Body of pancreas (tissue), 4 donors: ENCODE measurements around the gene CTSF. TPM values are rescaled to one million over a fixed set of nuclear protein-coding genes. Genes with fewer than 3 reads are reported as not detected.

Experiments
- ATAC-seq: fragments of 150-250 bp; one replicate; pipeline ENCODE4 v1.9.1; 2016
- DNase-seq, 4 donors: peaks; one replicate each; pipeline ENCODE4 v3.0.0-alpha.2; 2019
- H3K27ac ChIP-seq, 4 donors: fragments of 200-600 bp; sonication (generic); 1 replicate in 3 of 4; 2 replicates in 1 of 4; pipeline versions ENCODE4 v1.5.1 to v1.6.1; 2016 to 2019; ENCODE audit warnings: mild to moderate bottlenecking in 1 of 4, mixed read lengths in 1 of 4, moderate library complexity in 1 of 4
- H3K27me3 ChIP-seq, 2 donors: fragments of 200-600 bp; sonication (generic); one replicate each; pipeline ENCODE4 v1.6.0; 2016; ENCODE audit warnings: mild to moderate bottlenecking in 1 of 2
- H3K36me3 ChIP-seq, 2 donors: fragments of 200-600 bp; sonication (generic); replicated peaks in 1 of 2; 2 replicates each; pipeline ENCODE4 v1.5.1; 2016; ENCODE audit warnings: low read depth in 2 of 2; ENCODE audit not compliant: insufficient read depth in 1 of 2
- H3K4me1 ChIP-seq: fragments of 200-600 bp; sonication (generic); one replicate; pipeline ENCODE4 v1.6.0; 2016
- H3K4me3 ChIP-seq, 2 donors: fragments of 200-600 bp; sonication (generic); 1 replicate in 1 of 2; 2 replicates in 1 of 2; pipeline ENCODE4 v1.5.1; 2016 to 2019
- H3K9me3 ChIP-seq, 3 donors: fragments of 200-600 bp; sonication (generic); 1 replicate in 2 of 3; 2 replicates in 1 of 3; pipeline ENCODE4 v1.5.1; 2016
- POLR2A ChIP-seq, 3 donors: fragments of 450-650 bp; IDR thresholded peaks; one replicate each; pipeline ENCODE4 v1.6.1; 2016; ENCODE audit warnings: antibody characterized with exemption in 3 of 3, mild to moderate bottlenecking in 2 of 3
- WGBS, 2 donors: methylation state at CpG; one replicate each; pipeline ENCODE4 v1.1.5; 2017; 5-methylcytosine and 5-hydroxymethylcytosine counted together
- intact Hi-C: fragments of 100-400 bp; cut with DNase I; formaldehyde crosslinking; loops from one replicate; pipeline ENCODE4 v1.15.1; 2023
- total RNA-seq, 2 donors: library from RNA; depleted of rRNA; stranded (reverse); fragments of >200 nt; gene quantifications; one replicate each; pipeline ENCODE4 v1.1.0, GENCODE V29; 2016
- TF ChIP-seq, protein P1 (sequence below), 7 experiments: fragments of 450-650 bp in 4 of 7; fragments of 200-600 bp in 3 of 7; sonication (generic) in 3 of 7; IDR thresholded peaks; one replicate each; pipeline ENCODE4 v1.5.1; 2016 to 2019; ENCODE audit warnings: antibody characterized with exemption in 7 of 7

The CTSF gene
- total RNA-seq, 2 donors from 2014 or later = 55.8 to 61.3 TPM

DNA sequence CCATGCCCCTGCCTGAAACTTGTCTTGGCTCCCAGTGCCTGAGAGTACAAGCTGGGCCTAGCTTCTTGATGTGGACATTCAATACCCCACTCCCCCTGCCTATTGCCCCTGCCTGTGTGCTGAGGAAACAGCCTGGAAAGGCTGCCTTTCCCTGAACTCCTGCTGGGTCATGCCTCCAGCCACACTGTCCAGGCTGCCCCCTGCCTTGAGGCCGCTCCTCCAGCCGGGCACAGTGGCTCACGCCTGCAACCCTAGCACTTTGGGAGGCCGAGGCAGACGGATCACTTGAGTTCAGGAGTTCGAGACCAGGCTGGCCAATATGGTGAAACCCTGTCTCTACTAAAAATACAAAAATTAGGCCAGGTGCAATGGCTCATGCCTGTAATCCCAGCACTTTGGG is 34.7 kb upstream of the CTSF start:
- no peak for ATAC-seq
- TF ChIP-seq, protein P1, sequence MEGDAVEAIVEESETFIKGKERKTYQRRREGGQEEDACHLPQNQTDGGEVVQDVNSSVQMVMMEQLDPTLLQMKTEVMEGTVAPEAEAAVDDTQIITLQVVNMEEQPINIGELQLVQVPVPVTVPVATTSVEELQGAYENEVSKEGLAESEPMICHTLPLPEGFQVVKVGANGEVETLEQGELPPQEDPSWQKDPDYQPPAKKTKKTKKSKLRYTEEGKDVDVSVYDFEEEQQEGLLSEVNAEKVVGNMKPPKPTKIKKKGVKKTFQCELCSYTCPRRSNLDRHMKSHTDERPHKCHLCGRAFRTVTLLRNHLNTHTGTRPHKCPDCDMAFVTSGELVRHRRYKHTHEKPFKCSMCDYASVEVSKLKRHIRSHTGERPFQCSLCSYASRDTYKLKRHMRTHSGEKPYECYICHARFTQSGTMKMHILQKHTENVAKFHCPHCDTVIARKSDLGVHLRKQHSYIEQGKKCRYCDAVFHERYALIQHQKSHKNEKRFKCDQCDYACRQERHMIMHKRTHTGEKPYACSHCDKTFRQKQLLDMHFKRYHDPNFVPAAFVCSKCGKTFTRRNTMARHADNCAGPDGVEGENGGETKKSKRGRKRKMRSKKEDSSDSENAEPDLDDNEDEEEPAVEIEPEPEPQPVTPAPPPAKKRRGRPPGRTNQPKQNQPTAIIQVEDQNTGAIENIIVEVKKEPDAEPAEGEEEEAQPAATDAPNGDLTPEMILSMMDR (IDR thresholded peaks at IDR 0.05) = no peak
- TF ChIP-seq POLR2A (IDR thresholded peaks at IDR 0.05) = no peak
- DNase-seq = no peak
- Histone ChIP-seq H3K9me3 (no peaks in the 10 kb centered on the region), H3K27ac (no peak overlapping the region), H3K27me3 (no peaks in the 10 kb centered on the region), H3K4me1 (peaks cover 16% of the 10 kb centered on the region), H3K36me3 (peaks cover 0 to 10% of the 10 kb centered on the region in 2 donors), H3K4me3 (no peak overlapping the region)
- intact Hi-C loops = no loop called here
- 98% methylated on average over 6 of the region's 6 CpGs; no CpG with 5 or more reads in 1 of the 2 donors for WGBS, 2 donors

DNA sequence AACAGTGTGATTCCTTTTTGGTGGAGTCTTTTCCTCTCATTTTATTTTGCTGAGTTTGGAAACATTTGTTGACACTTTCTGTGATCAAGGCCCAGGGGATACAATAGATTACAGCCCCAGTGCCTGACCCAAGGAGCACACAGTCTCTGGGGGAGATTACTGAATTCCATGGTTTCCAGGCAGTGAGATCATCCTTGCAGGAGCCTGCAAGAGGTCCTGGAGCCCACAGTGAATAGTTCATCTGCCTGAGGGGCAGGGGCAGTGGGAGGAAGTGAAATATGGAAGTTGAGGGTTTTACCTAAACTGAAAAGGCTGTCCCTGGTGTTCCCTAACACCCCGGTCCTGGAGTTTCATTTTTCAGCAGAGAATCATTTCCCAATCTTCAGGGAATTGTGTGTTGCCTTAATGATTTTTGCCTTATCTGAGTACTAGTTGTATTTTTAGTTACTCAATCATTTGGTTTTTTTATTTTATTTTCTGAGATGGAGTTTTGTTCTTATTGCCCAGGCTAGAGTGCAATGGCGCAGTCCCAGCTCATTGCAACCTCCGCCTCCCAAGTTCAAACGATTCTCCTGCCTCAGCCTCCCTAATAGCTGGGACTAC is 32.3 kb upstream of the CTSF start:
- 87 to 97% methylated on average over 4 of the region's 4 CpGs for WGBS, 2 donors
- Histone ChIP-seq H3K36me3 (peaks cover 0 to 10% of the 10 kb centered on the region in 2 donors), H3K27me3 (no peaks in the 10 kb centered on the region), H3K4me1 (peaks cover 2% of the 10 kb centered on the region), H3K27ac (no peak overlapping the region), H3K9me3 (no peaks in the 10 kb centered on the region), H3K4me3 (no peak overlapping the region)
- intact Hi-C loops = no loop called here
- DNase-seq (no peak), ATAC-seq (no peak)
- no peak for TF ChIP-seq POLR2A (IDR thresholded peaks at IDR 0.05)
- TF ChIP-seq, protein P1 (IDR thresholded peaks at IDR 0.05) = no peak

- intact Hi-C loops = no loop called here
- Histone ChIP-seq H3K4me1 (peaks cover 7% of the 10 kb centered on the region), H3K9me3 (no peaks in the 10 kb centered on the region), H3K27ac (no peak overlapping the region), H3K36me3 (peaks cover 0 to 10% of the 10 kb centered on the region in 2 donors), H3K4me3 (no peak overlapping the region), H3K27me3 (no peaks in the 10 kb centered on the region)
- ATAC-seq (no peak), DNase-seq (no peak)
- 79 to 82% methylated on average over 2 of the region's 2 CpGs for WGBS, 2 donors
- TF ChIP-seq POLR2A (IDR thresholded peaks at IDR 0.05) = no peak
- TF ChIP-seq, protein P1 (IDR thresholded peaks at IDR 0.05) = no peak
These were observed 31.8 kb upstream of the CTSF start for GRCh38 chr11:66600219-66600618.

DNA sequence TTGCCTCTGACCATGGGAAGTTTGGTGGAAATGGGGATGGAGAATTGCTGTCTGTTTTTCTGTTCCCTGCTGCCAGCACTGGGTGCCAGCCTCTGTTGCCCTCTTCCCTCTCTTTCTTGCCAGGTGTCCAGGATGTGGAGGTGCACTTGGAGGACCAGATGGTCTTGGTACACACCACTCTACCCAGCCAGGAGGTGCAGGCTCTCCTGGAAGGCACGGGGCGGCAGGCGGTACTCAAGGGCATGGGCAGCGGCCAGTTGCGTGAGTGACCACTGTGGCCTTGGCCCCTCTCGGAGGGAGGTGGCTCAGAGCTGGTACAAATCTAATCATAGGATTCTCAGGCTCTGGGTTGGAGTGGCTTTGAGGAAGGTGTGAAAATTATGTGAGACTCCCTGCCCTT is 30.6 kb upstream of the CTSF start:
- Histone ChIP-seq H3K4me1 (peaks cover 17% of the 10 kb centered on the region), H3K4me3 (no peak overlapping the region), H3K27ac (no peak overlapping the region), H3K9me3 (no peaks in the 10 kb centered on the region), H3K36me3 (peaks cover 0 to 7% of the 10 kb centered on the region in 2 donors), H3K27me3 (no peaks in the 10 kb centered on the region)
- WGBS, 2 donors = 86% methylated on average over 6 of the region's 6 CpGs
- ATAC-seq (no peak), DNase-seq (no peak)
- intact Hi-C loops = no loop called here
- TF ChIP-seq, protein P1 (IDR thresholded peaks at IDR 0.05) = no peak
- TF ChIP-seq POLR2A (IDR thresholded peaks at IDR 0.05) = no peak
